Mammary epithelial cell (primary cell): ENCODE measurements around the gene PLXDC1.

Experiments
- EZH2 ChIP-seq: IDR thresholded peaks from 2 replicates; pipeline ENCODE4 v1.6.1; 2012; ENCODE audit warnings: low read length, inconsistent platforms, borderline replicate concordance
- TF ChIP-seq, protein P1 (sequence below), 2 donors: IDR thresholded peaks in 1 of 2; conservative IDR thresholded peaks in 1 of 2; 2 replicates each; pipeline ENCODE4 v1.5.1; 2011 to 2012; ENCODE audit warnings: inconsistent platforms in 2 of 2, low read length in 2 of 2, mild to moderate bottlenecking in 2 of 2, control low read depth in 1 of 2, low read depth in 1 of 2; ENCODE audit not compliant: insufficient read depth in 1 of 2; ENCODE audit errors: extremely low read depth in 1 of 2

GRCh38 chr17:39016193-39017153 lies 135.0 kb downstream of the PLXDC1 start:
- TF ChIP-seq, protein P1, sequence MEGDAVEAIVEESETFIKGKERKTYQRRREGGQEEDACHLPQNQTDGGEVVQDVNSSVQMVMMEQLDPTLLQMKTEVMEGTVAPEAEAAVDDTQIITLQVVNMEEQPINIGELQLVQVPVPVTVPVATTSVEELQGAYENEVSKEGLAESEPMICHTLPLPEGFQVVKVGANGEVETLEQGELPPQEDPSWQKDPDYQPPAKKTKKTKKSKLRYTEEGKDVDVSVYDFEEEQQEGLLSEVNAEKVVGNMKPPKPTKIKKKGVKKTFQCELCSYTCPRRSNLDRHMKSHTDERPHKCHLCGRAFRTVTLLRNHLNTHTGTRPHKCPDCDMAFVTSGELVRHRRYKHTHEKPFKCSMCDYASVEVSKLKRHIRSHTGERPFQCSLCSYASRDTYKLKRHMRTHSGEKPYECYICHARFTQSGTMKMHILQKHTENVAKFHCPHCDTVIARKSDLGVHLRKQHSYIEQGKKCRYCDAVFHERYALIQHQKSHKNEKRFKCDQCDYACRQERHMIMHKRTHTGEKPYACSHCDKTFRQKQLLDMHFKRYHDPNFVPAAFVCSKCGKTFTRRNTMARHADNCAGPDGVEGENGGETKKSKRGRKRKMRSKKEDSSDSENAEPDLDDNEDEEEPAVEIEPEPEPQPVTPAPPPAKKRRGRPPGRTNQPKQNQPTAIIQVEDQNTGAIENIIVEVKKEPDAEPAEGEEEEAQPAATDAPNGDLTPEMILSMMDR (conservative IDR thresholded peaks at IDR 0.05 in 1 of 2, IDR thresholded peaks at IDR 0.05 in 1 of 2; ENCODE audit: extremely low read depth in 1 of 2, insufficient read depth in 1 of 2, low read depth in 1 of 2, low read length in 2 of 2), result no peak
- TF ChIP-seq EZH2, result no peak
